PC-3 (cell line): ENCODE data around the gene PLXNC1. TPM values are rescaled to one million over a fixed set of nuclear protein-coding genes. Genes with fewer than 3 reads are reported as not detected.

Experiments used
- ATAC-seq: fragments of 200-7000 bp; cut with Tn5 transposase; 2 replicates; pipeline ENCODE4 v1.9.1; 2020; ENCODE audit warnings: mild to moderate bottlenecking, moderate library complexity
- BruUV-seq: library from RNA; stranded (reverse); fragments of 400-500 nt; replicated peaks from 2 replicates; lab custom pipeline; 2021; lab: Mats Ljungman, UMichigan
- CTCF ChIA-PET: fragments of 300-600 bp; sonication (Branson Sonifier 250); formaldehyde crosslinking; loops from one replicate; lab custom pipeline; 2022; ENCODE audit warnings: antibody characterized with exemption; lab: Charles Lee
- POLR2A ChIA-PET: fragments of 300-600 bp; sonication (Branson Sonifier 250); formaldehyde crosslinking; loops from one replicate; lab custom pipeline; 2022; ENCODE audit warnings: antibody characterized with exemption; ENCODE audit not compliant: unreplicated experiment; lab: Charles Lee
- DNase-seq: peaks from one replicate; pipeline ENCODE4 v3.0.0-alpha.2; 2015
- H2AFZ ChIP-seq: fragments of 300-600 bp; sonication (generic); 2 replicates; pipeline ENCODE4 v1.6.0; 2016; ENCODE audit warnings: antibody characterized with exemption, low read length
- H3F3A ChIP-seq: fragments of 300-600 bp; sonication (generic); one replicate; pipeline ENCODE4 v1.6.0; 2017; ENCODE audit warnings: antibody characterized with exemption, low read length, control low read depth, mild to moderate bottlenecking; ENCODE audit not compliant: unreplicated experiment
- H3K27ac ChIP-seq: fragments of 300-600 bp; sonication (generic); 2 replicates; pipeline ENCODE4 v1.5.1; 2016; ENCODE audit warnings: mild to moderate bottlenecking, low read length
- H3K27me3 ChIP-seq: fragments of 300-600 bp; sonication (generic); 2 replicates; pipeline ENCODE4 v1.6.1; 2016; ENCODE audit warnings: low read length, mixed read lengths
- H3K36me3 ChIP-seq: fragments of 300-600 bp; sonication (generic); 2 replicates; pipeline ENCODE4 v1.6.1; 2016; ENCODE audit warnings: low read depth, mixed run types, low read length, mixed read lengths
- H3K4me1 ChIP-seq: fragments of 300-600 bp; sonication (generic); 2 replicates; pipeline ENCODE4 v1.5.1; 2016; ENCODE audit warnings: low read length; ENCODE audit not compliant: insufficient read depth
- H3K4me2 ChIP-seq: fragments of 300-600 bp; sonication (generic); 2 replicates; pipeline ENCODE4 v1.6.0; 2016; ENCODE audit warnings: low read length
- H3K4me3 ChIP-seq: fragments of 300-600 bp; sonication (generic); 2 replicates; pipeline ENCODE4 v1.5.1; 2016; ENCODE audit warnings: mild to moderate bottlenecking, low read length, mixed read lengths
- H3K79me2 ChIP-seq: fragments of 300-600 bp; sonication (generic); 2 replicates; pipeline ENCODE4 v1.6.1; 2017; ENCODE audit warnings: low read length, mixed read lengths
- H3K9ac ChIP-seq: fragments of 300-600 bp; sonication (generic); 2 replicates; pipeline ENCODE4 v1.6.0; 2016; ENCODE audit warnings: mild to moderate bottlenecking, low read length
- H3K9me2 ChIP-seq: fragments of 300-600 bp; sonication (generic); replicated peaks from 2 replicates; pipeline ENCODE4 v1.6.1; 2016; ENCODE audit warnings: mixed run types, low read length, mixed read lengths
- H3K9me3 ChIP-seq: fragments of 300-600 bp; sonication (generic); 2 replicates; pipeline ENCODE4 v1.6.1; 2016; ENCODE audit warnings: low read length, mixed read lengths
- H4K20me1 ChIP-seq: fragments of 300-600 bp; sonication (generic); 2 replicates; pipeline ENCODE4 v1.6.1; 2016; ENCODE audit warnings: low read length, mixed read lengths
- CTCF ChIP-seq: fragments of 300-600 bp; sonication (generic); conservative IDR thresholded peaks from 2 replicates; pipeline ENCODE4 v1.5.1; 2017; ENCODE audit warnings: antibody characterized with exemption, low read depth, mild to moderate bottlenecking, low read length
- EZH2 ChIP-seq: fragments of 300-600 bp; sonication (generic); IDR thresholded peaks from one replicate; pipeline ENCODE4 v1.6.1; 2017; ENCODE audit warnings: antibody characterized with exemption, mild to moderate bottlenecking, low read length; ENCODE audit not compliant: unreplicated experiment
- EZH2phosphoT487 ChIP-seq: fragments of 300-600 bp; sonication (generic); IDR thresholded peaks from 2 replicates; pipeline ENCODE4 v1.6.1; 2018; ENCODE audit warnings: mild to moderate bottlenecking, antibody characterized with exemption, low read length, borderline replicate concordance
- intact Hi-C: fragments of 100-400 bp; cut with micrococcal nuclease; formaldehyde crosslinking; loops from 2 replicates; pipeline ENCODE4 v1.9.0; 2023
- total RNA-seq: library from RNA; depleted of rRNA; stranded (reverse); fragments of >200 nt; gene quantifications from 2 replicates; pipeline ENCODE4 v1.2.3, GENCODE V29; 2014

PLXNC1 gene
- total RNA-seq, 1 experiment from 2014 or later: 0.15 TPM

DNA sequence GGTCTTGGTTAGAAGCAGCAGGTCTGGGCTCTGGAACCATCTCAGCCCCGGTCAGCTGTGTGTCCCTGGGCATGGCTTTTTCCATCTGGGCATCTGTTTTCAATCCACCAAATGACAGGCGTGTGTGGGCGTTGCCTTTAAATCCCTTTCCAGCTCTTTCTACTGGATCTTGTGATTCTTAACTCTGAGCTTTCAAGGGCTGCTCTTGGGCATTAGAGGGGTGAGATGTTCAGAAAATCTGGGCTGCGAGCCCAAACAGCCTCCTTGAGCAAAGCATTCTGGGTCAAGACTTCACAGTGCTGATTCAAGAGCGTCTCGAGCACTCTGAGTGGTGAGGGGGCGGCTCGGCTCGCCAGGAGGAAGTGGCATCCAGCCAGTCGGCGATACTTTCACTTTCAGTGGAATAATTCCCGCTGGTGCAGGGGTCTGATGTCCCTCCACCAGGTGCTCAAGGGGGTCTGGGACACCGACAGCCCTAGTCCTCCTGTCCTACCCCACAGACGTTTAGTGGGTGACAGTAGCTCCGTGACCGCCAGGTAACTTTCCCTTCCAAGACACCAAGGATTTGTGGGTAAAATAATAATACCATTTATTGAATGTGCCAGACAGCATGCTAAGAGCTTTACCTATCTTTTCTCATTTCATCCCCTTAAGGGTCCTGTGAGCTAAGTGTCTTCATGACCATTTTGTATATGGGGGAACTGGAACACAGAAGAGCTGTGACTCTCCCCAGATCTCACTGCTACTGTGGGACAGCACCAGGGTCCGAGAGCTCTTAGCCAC lies 114.0 kb downstream of the PLXNC1 start:
- Histone ChIP-seq H3K79me2 (no peaks in the 10 kb centered on the region), H3F3A (no peaks in the 10 kb centered on the region), H3K9me3 (no peaks in the 10 kb centered on the region), H3K9ac (peak overlapping the region; percentile 46), H2AFZ (peak overlapping the region; percentile 96), H4K20me1 (no peaks in the 10 kb centered on the region), H3K27ac (no peak overlapping the region), H3K27me3 (no peaks in the 10 kb centered on the region), H3K36me3 (no peaks in the 10 kb centered on the region), H3K4me1 (peaks cover 5% of the 10 kb centered on the region; the same call in 1 of the 2 replicates), H3K9me2 (no peaks in the 10 kb centered on the region), H3K4me2 (peak overlapping the region; percentile 89), H3K4me3 (peak overlapping the region; percentile 77)
- POLR2A ChIA-PET: interaction anchor here (0.6 kb wide), 1 partner anchor 442 kb away, joined by 4 read pairs; no protein-coding TSS in a partner anchor
- CTCF ChIA-PET: no interaction called here
- DNase-seq (peak; percentile 62), ATAC-seq (peak; percentile 82)
- TF ChIP-seq EZH2phosphoT487: no peak
- BruUV-seq: no TSS peak
- intact Hi-C loops: no loop called here

- no peak for TF ChIP-seq CTCF
- no peak for TF ChIP-seq EZH2phosphoT487
- no peak for TF ChIP-seq EZH2
- H4K20me1 ChIP-seq: no peaks in the 10 kb centered on the region
- H3K4me1 ChIP-seq: peaks cover 5% of the 10 kb centered on the region; the same call in 1 of the 2 replicates
- H3K9ac ChIP-seq: no peak overlapping the region
- peak overlapping the region; percentile 77 for H3K4me3 ChIP-seq
- no peaks in the 10 kb centered on the region for H3F3A ChIP-seq
- no peaks in the 10 kb centered on the region for H3K79me2 ChIP-seq
- ATAC-seq (no peak), DNase-seq (no peak)
- peak overlapping the region; percentile 96 for H2AFZ ChIP-seq
- no TSS peak for BruUV-seq
- peak overlapping the region; percentile 89 for H3K4me2 ChIP-seq
- H3K27ac ChIP-seq: no peak overlapping the region
- H3K36me3 ChIP-seq: no peaks in the 10 kb centered on the region
- no peaks in the 10 kb centered on the region for H3K9me2 ChIP-seq
- no peaks in the 10 kb centered on the region for H3K9me3 ChIP-seq
- CTCF ChIA-PET: no interaction called here
- POLR2A ChIA-PET: interaction anchor here (0.6 kb wide), 1 partner anchor 442 kb away, joined by 4 read pairs; no protein-coding TSS in a partner anchor
- H3K27me3 ChIP-seq: no peaks in the 10 kb centered on the region
- intact Hi-C loops: no loop called here
Measured at GRCh38 chr12:94263011-94263811, 114.8 kb downstream of the PLXNC1 start.

DNA sequence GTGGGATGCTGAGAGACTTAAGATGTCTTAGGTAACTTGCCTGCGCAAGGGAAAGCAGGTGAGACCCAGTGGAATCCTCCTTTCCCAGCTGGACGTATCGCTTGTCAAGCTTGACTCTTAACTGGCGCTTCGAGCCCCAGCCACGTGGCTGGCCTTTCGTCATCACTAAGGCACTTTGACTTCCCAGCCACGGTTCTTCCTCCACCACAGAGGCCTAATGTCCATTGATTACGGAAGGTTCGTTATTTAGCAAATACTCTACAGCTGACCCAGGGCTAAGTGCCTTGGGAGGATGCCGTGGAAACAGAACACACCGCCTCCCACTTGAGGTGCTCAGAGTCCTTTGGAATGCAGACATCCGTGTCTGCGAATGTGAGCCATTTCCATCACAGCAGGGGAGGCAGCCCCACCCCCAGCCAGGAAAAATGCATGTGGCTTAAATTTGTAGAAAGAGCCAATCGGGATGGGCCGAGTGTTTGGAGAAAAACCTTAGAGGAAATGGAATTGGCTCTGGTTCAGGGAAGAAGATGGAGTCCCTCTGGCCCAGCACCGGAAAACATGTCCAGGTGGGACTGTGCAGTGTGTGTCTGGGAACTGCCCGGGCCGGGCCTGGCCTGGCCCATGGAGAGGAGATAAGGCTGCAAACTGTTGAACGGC lies 115.7 kb downstream of the PLXNC1 start:
- ATAC-seq (no peak), DNase-seq (no peak)
- Histone ChIP-seq H3K4me3 (no peak overlapping the region), H3K9ac (no peak overlapping the region), H3K79me2 (no peaks in the 10 kb centered on the region), H3K9me2 (no peaks in the 10 kb centered on the region), H3K27ac (no peak overlapping the region), H4K20me1 (no peaks in the 10 kb centered on the region), H3K4me2 (no peak overlapping the region), H3K9me3 (no peaks in the 10 kb centered on the region), H3K27me3 (no peaks in the 10 kb centered on the region), H3K4me1 (peaks cover 5% of the 10 kb centered on the region; the same call in 1 of the 2 replicates), H2AFZ (no peak overlapping the region), H3F3A (no peaks in the 10 kb centered on the region), H3K36me3 (no peaks in the 10 kb centered on the region)
- intact Hi-C loops: no loop called here
- no TSS peak for BruUV-seq
- TF ChIP-seq EZH2 (no peak), CTCF (no peak), EZH2phosphoT487 (no peak)
- POLR2A ChIA-PET: no interaction called here
- CTCF ChIA-PET: no interaction called here
